ENCODE results near the gene TFEB. TPM values are rescaled to one million over a fixed set of nuclear protein-coding genes. Genes with fewer than 3 reads are reported as not detected.

The TFEB gene
- total RNA-seq, 1 experiment from 2014 or later, result 7.3 TPM

DNA sequence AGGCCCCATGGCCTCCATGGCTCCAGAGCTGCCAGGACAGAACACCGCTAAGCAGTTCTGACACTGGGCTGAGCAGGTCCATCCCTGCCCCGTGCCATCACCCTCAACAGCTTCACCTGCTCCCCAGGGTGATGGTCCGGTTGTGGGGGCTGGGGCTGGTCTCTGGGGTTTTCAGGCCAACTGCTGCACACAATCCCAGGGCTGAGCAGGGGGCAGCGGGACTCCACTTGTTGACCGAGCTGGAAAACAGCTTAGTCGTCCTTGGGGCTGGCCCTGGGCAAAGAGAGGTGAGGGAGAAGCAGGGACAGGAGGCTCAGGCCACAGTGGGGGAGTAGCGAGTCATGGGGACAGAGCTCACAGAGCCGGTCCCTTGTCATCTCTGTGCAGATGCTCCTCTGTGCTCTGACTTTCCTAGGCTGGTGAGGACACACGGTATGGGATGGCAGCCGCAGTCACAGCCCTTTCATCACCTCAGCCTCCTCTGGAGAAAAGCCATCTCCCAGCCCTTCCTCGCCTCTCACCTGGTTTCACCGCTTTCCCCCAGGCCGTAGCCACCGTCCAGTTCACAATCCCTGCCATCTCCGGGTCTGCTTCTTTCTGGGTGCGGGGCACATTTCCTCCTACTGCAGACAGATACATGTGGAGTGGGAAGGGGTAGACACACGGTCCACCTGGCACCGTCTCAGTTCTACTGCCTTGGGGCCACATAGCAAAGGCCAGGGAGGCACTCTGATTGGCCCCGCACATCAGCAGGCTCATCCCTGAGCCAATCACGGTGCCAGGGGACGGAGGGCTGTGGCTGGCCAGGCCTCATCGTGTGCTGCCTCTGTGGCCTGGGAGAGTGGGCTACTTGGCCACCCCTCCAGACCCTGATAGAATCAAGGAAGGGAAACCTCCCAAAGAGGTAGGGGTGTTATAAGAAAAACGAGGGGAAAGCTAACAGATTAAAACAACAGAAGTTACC, 78.0 kb downstream of the TFEB start:
- Histone ChIP-seq H3K9me3 (ENCODE audit: insufficient read depth, low read depth) (no peaks in the 10 kb centered on the region), H3K27me3 (ENCODE audit: insufficient read depth, low read depth) (peaks cover 37% of the 10 kb centered on the region), H3K27ac (no peak overlapping the region), H3K4me2 (no peak overlapping the region), H4K20me1 (ENCODE audit: insufficient read depth) (no peaks in the 10 kb centered on the region), H3K36me3 (ENCODE audit: low read depth) (no peaks in the 10 kb centered on the region), H2AFZ (no peak overlapping the region), H3K4me3 (no peak overlapping the region), H3K4me1 (replicated peaks; ENCODE audit: insufficient read depth) (0 out of 2 replicates have a peak, but pooled peaks cover 8% of the 10 kb centered on the region), H3K79me2 (ENCODE audit: low read depth) (no peaks in the 10 kb centered on the region), H3K9me2 (ENCODE audit: insufficient read depth) (no peaks in the 10 kb centered on the region; the same call in 1 of the 2 replicates), H3F3A (ENCODE audit: insufficient read depth, low read depth) (peaks cover 4% of the 10 kb centered on the region; the same call in 1 of the 2 replicates)
- ChIA-PET POLR2A (ENCODE audit: unreplicated experiment) (no interaction called here), CTCF (interaction anchor here (0.6 kb wide), 2 partner anchors 25 to 554 kb away, joined by 3 to 7 read pairs; no protein-coding TSS in a partner anchor)
- no peak for TF ChIP-seq EZH2 (IDR thresholded peaks at IDR 0.05; ENCODE audit: low read depth)
- TF ChIP-seq, protein P1, sequence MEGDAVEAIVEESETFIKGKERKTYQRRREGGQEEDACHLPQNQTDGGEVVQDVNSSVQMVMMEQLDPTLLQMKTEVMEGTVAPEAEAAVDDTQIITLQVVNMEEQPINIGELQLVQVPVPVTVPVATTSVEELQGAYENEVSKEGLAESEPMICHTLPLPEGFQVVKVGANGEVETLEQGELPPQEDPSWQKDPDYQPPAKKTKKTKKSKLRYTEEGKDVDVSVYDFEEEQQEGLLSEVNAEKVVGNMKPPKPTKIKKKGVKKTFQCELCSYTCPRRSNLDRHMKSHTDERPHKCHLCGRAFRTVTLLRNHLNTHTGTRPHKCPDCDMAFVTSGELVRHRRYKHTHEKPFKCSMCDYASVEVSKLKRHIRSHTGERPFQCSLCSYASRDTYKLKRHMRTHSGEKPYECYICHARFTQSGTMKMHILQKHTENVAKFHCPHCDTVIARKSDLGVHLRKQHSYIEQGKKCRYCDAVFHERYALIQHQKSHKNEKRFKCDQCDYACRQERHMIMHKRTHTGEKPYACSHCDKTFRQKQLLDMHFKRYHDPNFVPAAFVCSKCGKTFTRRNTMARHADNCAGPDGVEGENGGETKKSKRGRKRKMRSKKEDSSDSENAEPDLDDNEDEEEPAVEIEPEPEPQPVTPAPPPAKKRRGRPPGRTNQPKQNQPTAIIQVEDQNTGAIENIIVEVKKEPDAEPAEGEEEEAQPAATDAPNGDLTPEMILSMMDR (conservative IDR thresholded peaks at IDR 0.05), result no peak
- no peak for DNase-seq
- intact Hi-C loops (cut with micrococcal nuclease; ENCODE audit: unreplicated experiment), result no loop called here
- no TSS peak for BruUV-seq (replicated peaks)

DNA sequence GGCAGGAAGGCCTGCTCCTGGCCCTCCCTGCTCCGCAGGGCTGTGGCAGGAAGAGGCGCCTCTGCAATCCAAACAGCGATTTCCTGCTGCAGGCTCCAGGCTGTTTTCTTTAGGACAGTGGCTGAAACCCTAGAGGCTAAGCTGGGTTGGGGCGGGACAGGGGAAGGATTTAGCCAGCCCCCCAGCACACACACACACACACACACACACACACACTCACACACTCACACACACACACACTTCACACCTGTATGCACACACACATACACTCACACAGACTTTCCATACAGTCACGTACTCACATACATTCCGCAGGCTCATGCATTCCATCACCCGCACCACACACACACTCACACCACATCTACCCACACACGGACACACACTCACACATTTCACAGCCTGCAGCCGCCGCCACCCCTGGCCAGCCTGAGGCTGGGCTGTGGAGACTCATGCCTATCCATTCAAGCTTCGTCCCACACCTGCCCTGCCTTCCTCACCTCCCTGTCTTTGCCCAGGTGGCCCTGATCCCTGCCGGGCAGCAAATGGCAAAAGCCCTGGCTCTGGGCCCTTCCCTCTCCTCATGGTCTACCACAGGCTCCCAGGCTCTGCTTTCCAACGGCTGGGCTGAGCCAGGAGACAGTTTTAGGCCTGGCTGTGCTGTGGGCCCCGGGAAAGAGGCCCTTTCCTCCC, 79.3 kb downstream of the TFEB start:
- TF ChIP-seq, protein P1 (conservative IDR thresholded peaks at IDR 0.05), result no peak
- no peak for TF ChIP-seq EZH2 (IDR thresholded peaks at IDR 0.05; ENCODE audit: low read depth)
- H3K9me3 ChIP-seq (ENCODE audit: insufficient read depth, low read depth), result no peaks in the 10 kb centered on the region
- H3F3A ChIP-seq (ENCODE audit: insufficient read depth, low read depth), result peaks cover 7% of the 10 kb centered on the region; the same call in 1 of the 2 replicates
- no peak overlapping the region for H3K4me3 ChIP-seq
- no peaks in the 10 kb centered on the region for H3K9me2 ChIP-seq (ENCODE audit: insufficient read depth)
- 0 out of 2 replicates have a peak, but pooled peaks cover 8% of the 10 kb centered on the region for H3K4me1 ChIP-seq (replicated peaks; ENCODE audit: insufficient read depth)
- CTCF ChIA-PET, result no interaction called here
- H3K27ac ChIP-seq, result no peak overlapping the region
- H3K79me2 ChIP-seq (ENCODE audit: low read depth), result no peaks in the 10 kb centered on the region
- POLR2A ChIA-PET (ENCODE audit: unreplicated experiment), result no interaction called here
- intact Hi-C loops (cut with micrococcal nuclease; ENCODE audit: unreplicated experiment), result no loop called here
- no peaks in the 10 kb centered on the region for H3K36me3 ChIP-seq (ENCODE audit: low read depth)
- H2AFZ ChIP-seq, result no peak overlapping the region
- H4K20me1 ChIP-seq (ENCODE audit: insufficient read depth), result no peaks in the 10 kb centered on the region
- peaks cover 24% of the 10 kb centered on the region for H3K27me3 ChIP-seq (ENCODE audit: insufficient read depth, low read depth)
- no peak for DNase-seq
- no peak overlapping the region for H3K4me2 ChIP-seq
- BruUV-seq (replicated peaks), result no TSS peak

DNA sequence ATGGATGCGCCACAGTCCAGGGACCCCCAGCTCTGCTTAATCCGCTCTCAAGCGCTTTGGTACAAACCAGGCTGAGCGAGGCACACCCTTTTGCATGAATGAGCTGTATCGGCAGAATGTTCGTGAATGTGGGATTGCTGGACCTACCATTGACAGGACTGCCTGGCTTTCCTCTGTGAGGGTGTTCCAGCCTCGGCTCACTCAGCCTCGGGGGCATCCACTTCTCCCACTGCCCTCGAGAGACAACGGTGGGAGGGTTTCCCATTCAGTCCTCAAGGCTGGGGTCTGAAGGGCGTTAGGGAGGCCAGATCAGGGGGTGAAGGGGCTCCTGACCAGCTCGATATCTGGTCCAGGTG, 79.8 kb downstream of the TFEB start:
- no peak for DNase-seq
- no peaks in the 10 kb centered on the region for H3K9me3 ChIP-seq (ENCODE audit: insufficient read depth, low read depth)
- peaks cover 7% of the 10 kb centered on the region; the same call in 1 of the 2 replicates for H3F3A ChIP-seq (ENCODE audit: insufficient read depth, low read depth)
- no peaks in the 10 kb centered on the region for H3K9me2 ChIP-seq (ENCODE audit: insufficient read depth)
- H2AFZ ChIP-seq, result no peak overlapping the region
- no peaks in the 10 kb centered on the region for H3K36me3 ChIP-seq (ENCODE audit: low read depth)
- no peak overlapping the region for H3K4me2 ChIP-seq
- H3K4me1 ChIP-seq (replicated peaks; ENCODE audit: insufficient read depth), result 0 out of 2 replicates have a peak, but pooled peaks cover 8% of the 10 kb centered on the region
- TF ChIP-seq, protein P1 (conservative IDR thresholded peaks at IDR 0.05), result no peak
- no peak for TF ChIP-seq EZH2 (IDR thresholded peaks at IDR 0.05; ENCODE audit: low read depth)
- no peaks in the 10 kb centered on the region for H4K20me1 ChIP-seq (ENCODE audit: insufficient read depth)
- H3K27ac ChIP-seq, result no peak overlapping the region
- no peaks in the 10 kb centered on the region for H3K79me2 ChIP-seq (ENCODE audit: low read depth)
- peaks cover 19% of the 10 kb centered on the region for H3K27me3 ChIP-seq (ENCODE audit: insufficient read depth, low read depth)
- no TSS peak for BruUV-seq (replicated peaks)
- POLR2A ChIA-PET (ENCODE audit: unreplicated experiment), result no interaction called here
- no peak overlapping the region for H3K4me3 ChIP-seq
- intact Hi-C loops (cut with micrococcal nuclease; ENCODE audit: unreplicated experiment), result no loop called here
- CTCF ChIA-PET, result no interaction called here
